Measurements from ENCODE around the gene NDUFV3. TPM values are rescaled to one million over a fixed set of nuclear protein-coding genes. Genes with fewer than 3 reads are reported as not detected.
"Not testable (repeated sequence)": the region's sequence is repeated elsewhere in the genome, so short reads cannot be mapped to it uniquely, and the experiment has no call there.

The NDUFV3 gene
- total RNA-seq, 3 donors from 2014 or later, result 49.9 to 62.9 (median 51.1) TPM

GRCh38 chr21:42924433-42924751 lies 31.3 kb downstream of the NDUFV3 start:
- Histone ChIP-seq H3K4me3 (no peak overlapping the region), H3K9me3 (no peaks in the 10 kb centered on the region), H3K27ac (no peak overlapping the region), H3K27me3 (no peaks in the 10 kb centered on the region), H3K4me1 (no peaks in the 10 kb centered on the region), H3K36me3 (no peaks in the 10 kb centered on the region)
- no peak for TF ChIP-seq CTCF (IDR thresholded peaks at IDR 0.05)
- TF ChIP-seq POLR2AphosphoS5 (IDR thresholded peaks at IDR 0.05), result no peak
- no peak for TF ChIP-seq POLR2A (IDR thresholded peaks at IDR 0.05)
- DNase-seq (ENCODE audit: low spot score in 2 of 2), result no peak
- intact Hi-C loops (cut with DNase I; ENCODE audit: low total_unique reads), result no loop called here

- no peak within 1 kb of the TSS for H3K4me3 ChIP-seq
- DNase-seq (ENCODE audit: low spot score in 2 of 2), result no peak
- intact Hi-C loops (cut with DNase I; ENCODE audit: low total_unique reads), result no loop called here
- no peaks in the 10 kb centered on the region for H3K36me3 ChIP-seq
- TF ChIP-seq POLR2AphosphoS5 (IDR thresholded peaks at IDR 0.05) (no peak), CTCF (IDR thresholded peaks at IDR 0.05) (no peak), POLR2A (IDR thresholded peaks at IDR 0.05) (no peak)
- no peaks in the 10 kb centered on the region for H3K4me1 ChIP-seq
- H3K27me3 ChIP-seq, result no peaks in the 10 kb centered on the region
- H3K9me3 ChIP-seq, result no peaks in the 10 kb centered on the region
- no peak within 1 kb of the TSS for H3K27ac ChIP-seq
Observed at GRCh38 chr21:42925114-42925926, 32.2 kb downstream of the NDUFV3 start, which contains the start of gene ERVH48-1. TSS of gene ERVH48-1 (minus strand) at chr21:42925630. CDS start at chr21:42919006, 6,624 bp downstream.

GRCh38 chr21:42927474-42928200 lies 34.5 kb downstream of the NDUFV3 start:
- H3K4me1 ChIP-seq; intact Hi-C loops (cut with DNase I; ENCODE audit: low total_unique reads); H3K36me3 ChIP-seq; H3K9me3 ChIP-seq; H3K27ac ChIP-seq; H3K4me3 ChIP-seq; H3K27me3 ChIP-seq: not testable (repeated sequence)
- DNase-seq (ENCODE audit: low spot score in 2 of 2), result peak in 1 of 2 donors; percentile 38

GRCh38 chr21:42929969-42930368 lies 36.9 kb downstream of the NDUFV3 start:
- Histone ChIP-seq H3K36me3 (no peaks in the 10 kb centered on the region), H3K9me3 (no peaks in the 10 kb centered on the region), H3K4me1 (no peaks in the 10 kb centered on the region), H3K27me3 (no peaks in the 10 kb centered on the region), H3K27ac (no peak overlapping the region), H3K4me3 (no peak overlapping the region)
- no peak for DNase-seq (ENCODE audit: low spot score in 2 of 2)
- TF ChIP-seq POLR2AphosphoS5 (IDR thresholded peaks at IDR 0.05) (no peak), POLR2A (IDR thresholded peaks at IDR 0.05) (no peak), CTCF (IDR thresholded peaks at IDR 0.05) (no peak)
- intact Hi-C loops (cut with DNase I; ENCODE audit: low total_unique reads), result no loop called here

GRCh38 chr21:42931560-42932235 lies 38.6 kb downstream of the NDUFV3 start:
- Histone ChIP-seq H3K27me3 (no peaks in the 10 kb centered on the region), H3K36me3 (no peaks in the 10 kb centered on the region), H3K4me1 (no peaks in the 10 kb centered on the region), H3K4me3 (no peak overlapping the region), H3K9me3 (no peaks in the 10 kb centered on the region), H3K27ac (no peak overlapping the region)
- TF ChIP-seq POLR2AphosphoS5 (IDR thresholded peaks at IDR 0.05) (no peak), CTCF (IDR thresholded peaks at IDR 0.05) (no peak), POLR2A (IDR thresholded peaks at IDR 0.05) (no peak)
- no peak for DNase-seq (ENCODE audit: low spot score in 2 of 2)
- intact Hi-C loops (cut with DNase I; ENCODE audit: low total_unique reads), result no loop called here

GRCh38 chr21:42932378-42933136 lies 39.4 kb downstream of the NDUFV3 start:
- intact Hi-C loops (cut with DNase I; ENCODE audit: low total_unique reads); H3K27me3 ChIP-seq; H3K9me3 ChIP-seq; H3K27ac ChIP-seq; H3K4me3 ChIP-seq; H3K36me3 ChIP-seq; DNase-seq (ENCODE audit: low spot score in 2 of 2); H3K4me1 ChIP-seq: not testable (repeated sequence)

- H3K4me1 ChIP-seq; H3K27me3 ChIP-seq; H3K27ac ChIP-seq; H3K36me3 ChIP-seq; H3K4me3 ChIP-seq; intact Hi-C loops (cut with DNase I; ENCODE audit: low total_unique reads); H3K9me3 ChIP-seq: not testable (repeated sequence)
- DNase-seq (ENCODE audit: low spot score in 2 of 2), result peak in 1 of 2 donors; percentile 10
Observed at GRCh38 chr21:42933137-42933970, 40.2 kb downstream of the NDUFV3 start.

Measured in breast epithelium (tissue), 4 donors.